ENCODE measurements around the gene PCDHGC5. TPM values are rescaled to one million over a fixed set of nuclear protein-coding genes. Genes with fewer than 3 reads are reported as not detected.

Gene PCDHGC5
- total and polyA plus RNA-seq, 4 experiments from 2014 or later: not detected

- POLR2A ChIA-PET (ENCODE audit: partially characterized antibody): interaction anchor here (1.1 kb wide), 1 partner anchor 197 kb away, joined by 3 read pairs; the partner anchor contains the start of gene TAF7
- CTCF ChIA-PET (ENCODE audit: partially characterized antibody): interaction anchor here (0.6 to 8.1 kb wide), 4 partner anchors 7 to 74 kb away, joined by 3 to 144 read pairs (median 3); no protein-coding TSS in a partner anchor
- Mint-ChIP-seq H3K4me1 (peaks cover 16 to 31% (median 23%) of the 10 kb centered on the region in 4 donors), H3K27ac (peak overlapping the region in 1 of 7 donors; percentile 6), H3K4me3 (no peak overlapping the region), H3K36me3 (peaks cover 63 to 91% of the 10 kb centered on the region in 2 donors), H3K9me3 (no peaks in the 10 kb centered on the region), H3K27me3 (no peaks in the 10 kb centered on the region)
- Histone ChIP-seq H3K4me1 (ENCODE audit: insufficient read depth, low read length) (peaks cover 20% of the 10 kb centered on the region), H3K36me3 (ENCODE audit: insufficient read depth, low read length) (peaks cover 70% of the 10 kb centered on the region), H3K9me3 (ENCODE audit: control insufficient read depth in 1 of 2, low read length in 2 of 2) (no peaks in the 10 kb centered on the region), H3K27me3 (ENCODE audit: insufficient read depth, low read length) (no peaks in the 10 kb centered on the region), H3K4me3 (ENCODE audit: low read length in 2 of 2) (no peak overlapping the region), H3K27ac (ENCODE audit: low read depth, low read length) (no peak overlapping the region)
- no peak for DNase-seq
- intact Hi-C loops (cut with micrococcal nuclease): no loop called here
These were observed 28.4 kb downstream of the PCDHGC5 start for GRCh38 chr5:141517312-141517711.

GRCh38 chr5:141517880-141518617 lies 29.2 kb downstream of the PCDHGC5 start:
- no peaks in the 10 kb centered on the region for H3K27me3 Mint-ChIP-seq
- no peaks in the 10 kb centered on the region for H3K9me3 Mint-ChIP-seq
- H3K4me3 Mint-ChIP-seq: no peak overlapping the region
- peaks cover 65 to 91% of the 10 kb centered on the region in 2 donors for H3K36me3 Mint-ChIP-seq
- CTCF ChIA-PET (ENCODE audit: partially characterized antibody): interaction anchor here (0.7 to 1.5 kb wide), 5 partner anchors 9 to 198 kb away, joined by 3 to 6 read pairs (median 3); partner anchors contain the start of gene TAF7
- peak overlapping the region in 2 of 7 donors; percentile 46 to 48 for H3K27ac Mint-ChIP-seq
- Histone ChIP-seq H3K4me1 (ENCODE audit: insufficient read depth, low read length) (peaks cover 28% of the 10 kb centered on the region), H3K9me3 (ENCODE audit: control insufficient read depth in 1 of 2, low read length in 2 of 2) (no peaks in the 10 kb centered on the region), H3K27ac (ENCODE audit: low read depth, low read length) (no peak overlapping the region), H3K4me3 (ENCODE audit: low read length in 2 of 2) (no peak overlapping the region), H3K36me3 (ENCODE audit: insufficient read depth, low read length) (peaks cover 78% of the 10 kb centered on the region), H3K27me3 (ENCODE audit: insufficient read depth, low read length) (no peaks in the 10 kb centered on the region)
- DNase-seq: no peak
- POLR2A ChIA-PET (ENCODE audit: partially characterized antibody): interaction anchor here (1.1 kb wide), 1 partner anchor 198 kb away, joined by 3 read pairs; the partner anchor contains the start of gene TAF7
- intact Hi-C loops (cut with micrococcal nuclease): no loop called here
- peaks cover 12 to 33% (median 21%) of the 10 kb centered on the region in 4 donors for H3K4me1 Mint-ChIP-seq

- Mint-ChIP-seq H3K27me3 (no peaks in the 10 kb centered on the region), H3K27ac (peak overlapping the region in 2 of 7 donors; percentile 46 to 51), H3K36me3 (peaks cover 70 to 93% of the 10 kb centered on the region in 2 donors), H3K4me3 (no peak overlapping the region), H3K4me1 (peaks cover 10 to 29% (median 20%) of the 10 kb centered on the region in 4 donors), H3K9me3 (no peaks in the 10 kb centered on the region)
- H3K4me1 ChIP-seq (ENCODE audit: insufficient read depth, low read length): peaks cover 29% of the 10 kb centered on the region
- ChIA-PET CTCF (ENCODE audit: partially characterized antibody) (interaction anchor here (0.7 to 1.5 kb wide), 5 partner anchors 9 to 198 kb away, joined by 3 to 6 read pairs (median 3); partner anchors contain the start of gene TAF7), POLR2A (ENCODE audit: partially characterized antibody) (no interaction called here)
- no peak for DNase-seq
- peaks cover 83% of the 10 kb centered on the region for H3K36me3 ChIP-seq (ENCODE audit: insufficient read depth, low read length)
- no peaks in the 10 kb centered on the region for H3K9me3 ChIP-seq (ENCODE audit: control insufficient read depth in 1 of 2, low read length in 2 of 2)
- H3K4me3 ChIP-seq (ENCODE audit: low read length in 2 of 2): no peak overlapping the region
- H3K27ac ChIP-seq (ENCODE audit: low read depth, low read length): no peak overlapping the region
- intact Hi-C loops (cut with micrococcal nuclease): no loop called here
- H3K27me3 ChIP-seq (ENCODE audit: insufficient read depth, low read length): no peaks in the 10 kb centered on the region
These were observed 29.7 kb downstream of the PCDHGC5 start for GRCh38 chr5:141518618-141519015.

GRCh38 chr5:141519605-141520565 lies 31.0 kb downstream of the PCDHGC5 start:
- Histone ChIP-seq H3K36me3 (ENCODE audit: insufficient read depth, low read length) (peaks cover 94% of the 10 kb centered on the region), H3K27ac (ENCODE audit: low read depth, low read length) (no peak overlapping the region), H3K4me1 (ENCODE audit: insufficient read depth, low read length) (peaks cover 16% of the 10 kb centered on the region), H3K27me3 (ENCODE audit: insufficient read depth, low read length) (no peaks in the 10 kb centered on the region), H3K4me3 (ENCODE audit: low read length in 2 of 2) (no peak overlapping the region), H3K9me3 (ENCODE audit: control insufficient read depth in 1 of 2, low read length in 2 of 2) (no peaks in the 10 kb centered on the region)
- Mint-ChIP-seq H3K9me3 (no peaks in the 10 kb centered on the region), H3K4me1 (peaks cover 7 to 27% (median 15%) of the 10 kb centered on the region in 4 donors), H3K27ac (peak overlapping the region in 3 of 7 donors; percentile 36 to 69 (median 46)), H3K4me3 (no peak overlapping the region), H3K36me3 (peaks cover 79 to 83% of the 10 kb centered on the region in 2 donors), H3K27me3 (no peaks in the 10 kb centered on the region)
- ChIA-PET POLR2A (ENCODE audit: partially characterized antibody) (interaction anchor here (0.6 kb wide), 1 partner anchor 68 kb away, joined by 3 read pairs; no protein-coding TSS in a partner anchor), CTCF (ENCODE audit: partially characterized antibody) (interaction anchor here (1.0 to 10.2 kb wide), 9 partner anchors 7 to 200 kb away, joined by 3 to 144 read pairs (median 4); partner anchors contain the start of genes PCDHGA11 and TAF7)
- no peak for DNase-seq
- intact Hi-C loops (cut with micrococcal nuclease): no loop called here

GRCh38 chr5:141521244-141521781 lies 32.4 kb downstream of the PCDHGC5 start:
- Histone ChIP-seq H3K4me1 (ENCODE audit: insufficient read depth, low read length) (peaks cover 15% of the 10 kb centered on the region), H3K27ac (ENCODE audit: low read depth, low read length) (no peak overlapping the region), H3K27me3 (ENCODE audit: insufficient read depth, low read length) (no peaks in the 10 kb centered on the region), H3K9me3 (ENCODE audit: control insufficient read depth in 1 of 2, low read length in 2 of 2) (no peaks in the 10 kb centered on the region), H3K4me3 (ENCODE audit: low read length in 2 of 2) (no peak overlapping the region), H3K36me3 (ENCODE audit: insufficient read depth, low read length) (peaks cover 90% of the 10 kb centered on the region)
- DNase-seq: no peak
- Mint-ChIP-seq H3K36me3 (peaks cover 69 to 81% of the 10 kb centered on the region in 2 donors), H3K27ac (peak overlapping the region in 6 of 7 donors; percentile 2 to 86 (median 50)), H3K27me3 (no peaks in the 10 kb centered on the region), H3K9me3 (no peaks in the 10 kb centered on the region), H3K4me1 (peaks cover 8 to 28% (median 21%) of the 10 kb centered on the region in 4 donors), H3K4me3 (no peak overlapping the region)
- POLR2A ChIA-PET (ENCODE audit: partially characterized antibody): no interaction called here
- intact Hi-C loops (cut with micrococcal nuclease): no loop called here
- CTCF ChIA-PET (ENCODE audit: partially characterized antibody): interaction anchor here (1.0 to 10.2 kb wide), 9 partner anchors 8 to 802 kb away, joined by 3 to 144 read pairs (median 5); partner anchors contain the start of genes PCDHGA10 and TAF7

GRCh38 chr5:141522301-141522700 lies 33.4 kb downstream of the PCDHGC5 start:
- H3K4me1 ChIP-seq (ENCODE audit: insufficient read depth, low read length): peaks cover 15% of the 10 kb centered on the region
- intact Hi-C loops (cut with micrococcal nuclease): no loop called here
- H3K36me3 ChIP-seq (ENCODE audit: insufficient read depth, low read length): peaks cover 90% of the 10 kb centered on the region
- ChIA-PET CTCF (ENCODE audit: partially characterized antibody) (interaction anchor here (0.7 to 10.2 kb wide), 12 partner anchors 9 to 335 kb away, joined by 3 to 144 read pairs (median 5); partner anchors contain the start of genes PCDHB9, PCDHGA10 and TAF7), POLR2A (ENCODE audit: partially characterized antibody) (interaction anchor here (1.0 kb wide), 1 partner anchor 202 kb away, joined by 4 read pairs; the partner anchor contains the start of gene TAF7)
- no peak for DNase-seq
- H3K27ac ChIP-seq (ENCODE audit: low read depth, low read length): no peak overlapping the region
- Mint-ChIP-seq H3K36me3 (peaks cover 59 to 78% of the 10 kb centered on the region in 2 donors), H3K4me3 (no peak overlapping the region), H3K9me3 (no peaks in the 10 kb centered on the region), H3K27ac (peak overlapping the region in 6 of 7 donors; percentile 22 to 86 (median 64)), H3K27me3 (no peaks in the 10 kb centered on the region), H3K4me1 (peaks cover 8 to 28% (median 21%) of the 10 kb centered on the region in 4 donors)
- no peaks in the 10 kb centered on the region for H3K9me3 ChIP-seq (ENCODE audit: control insufficient read depth in 1 of 2, low read length in 2 of 2)
- no peaks in the 10 kb centered on the region for H3K27me3 ChIP-seq (ENCODE audit: insufficient read depth, low read length)
- no peak overlapping the region for H3K4me3 ChIP-seq (ENCODE audit: low read length in 2 of 2)
